H1 (cell line): ENCODE data around the gene MST1R. TPM values are rescaled to one million over a fixed set of nuclear protein-coding genes. Genes with fewer than 3 reads are reported as not detected.
A peak's percentile ranks its signal among the peaks of the same experiment; 100 is the strongest.

Experiments used
- ASH2L ChIP-seq: fragments of 200-600, 300-600 bp; sonication (generic); IDR thresholded peaks from one replicate; pipeline ENCODE4 v1.7.1; 2017; ENCODE audit warnings: low read length
- BACH1 ChIP-seq: IDR thresholded peaks from 2 replicates; pipeline ENCODE4 v1.6.1; 2012; ENCODE audit warnings: low read length, improper control_type of control experiment
- BRCA1 ChIP-seq: IDR thresholded peaks from 2 replicates; pipeline ENCODE4 v1.6.1; 2012; ENCODE audit warnings: low read depth, low read length, improper control_type of control experiment
- CEBPB ChIP-seq: IDR thresholded peaks from 2 replicates; pipeline ENCODE4 v1.6.1; 2012; ENCODE audit warnings: low read depth, low read length
- CREB1 ChIP-seq: IDR thresholded peaks from 2 replicates; pipeline ENCODE4 v1.6.1; 2012; ENCODE audit warnings: inconsistent platforms
- EGR1 ChIP-seq: IDR thresholded peaks from 2 replicates; pipeline ENCODE4 v1.6.1; 2011; ENCODE audit warnings: low read depth, low read length, borderline replicate concordance
- EZH2 ChIP-seq: fragments of 200-600 bp; sonication (generic); IDR thresholded peaks from 2 replicates; pipeline ENCODE4 v1.7.1; 2012; ENCODE audit warnings: low read depth, mild to moderate bottlenecking, moderate library complexity, low read length, inconsistent platforms; ENCODE audit not compliant: severe bottlenecking
- FOSL1 ChIP-seq: IDR thresholded peaks from 2 replicates; pipeline ENCODE4 v1.6.1; 2011; ENCODE audit warnings: mild to moderate bottlenecking, low read depth, low read length, moderate library complexity; ENCODE audit not compliant: insufficient read depth
- GABPA ChIP-seq: IDR thresholded peaks from 2 replicates; pipeline ENCODE4 v1.6.1; 2011; ENCODE audit warnings: mild to moderate bottlenecking, low read length, moderate library complexity, borderline replicate concordance; ENCODE audit not compliant: insufficient read depth
- GTF2F1 ChIP-seq: IDR thresholded peaks from 2 replicates; pipeline ENCODE4 v1.6.1; 2012; ENCODE audit warnings: low read depth, low read length, improper control_type of control experiment, borderline replicate concordance
- JUND ChIP-seq: IDR thresholded peaks from 2 replicates; pipeline ENCODE4 v1.6.1; 2011; ENCODE audit warnings: mild to moderate bottlenecking, improper control_type of control experiment, low read length
- KDM1A ChIP-seq: fragments of 200-600, 300-600 bp; sonication (generic); IDR thresholded peaks from 2 replicates; pipeline ENCODE4 v1.7.1; 2016; ENCODE audit warnings: mild to moderate bottlenecking, low read length, borderline replicate concordance
- KDM4A ChIP-seq: IDR thresholded peaks from one replicate; pipeline ENCODE4 v1.7.1; 2012; ENCODE audit warnings: low read depth, mild to moderate bottlenecking, moderate library complexity, low read length, inconsistent platforms; ENCODE audit not compliant: severe bottlenecking
- MAFK ChIP-seq: IDR thresholded peaks from 2 replicates; pipeline ENCODE4 v1.6.1; 2012; ENCODE audit warnings: low read depth, mild to moderate bottlenecking, improper control_type of control experiment, low read length
- MAX ChIP-seq: IDR thresholded peaks from 2 replicates; pipeline ENCODE4 v1.6.1; 2012; ENCODE audit warnings: inconsistent platforms
- POLR2A ChIP-seq, 2 experiments: IDR thresholded peaks; 1 replicate in 1 of 2; 2 replicates in 1 of 2; pipeline ENCODE4 v1.6.1; 2011; ENCODE audit warnings: low read depth in 2 of 2, low read length in 2 of 2, mild to moderate bottlenecking in 2 of 2; ENCODE audit errors: control extremely low read depth in 1 of 2
- POLR2AphosphoS5 ChIP-seq: IDR thresholded peaks from 2 replicates; pipeline ENCODE4 v1.6.1; 2011; ENCODE audit warnings: low read depth, low read length
- RBBP5 ChIP-seq: IDR thresholded peaks from 2 replicates; pipeline ENCODE4 v1.7.1; 2012; ENCODE audit warnings: low read depth, mild to moderate bottlenecking, inconsistent platforms, low read length, moderate library complexity, borderline replicate concordance
- SAP30 ChIP-seq: fragments of 300-600 bp; sonication (generic); IDR thresholded peaks from 2 replicates; pipeline ENCODE4 v1.7.1; 2012; ENCODE audit warnings: low read length, moderate library complexity, mild to moderate bottlenecking, inconsistent platforms; ENCODE audit not compliant: insufficient read depth, insufficient replicate concordance
- SIX5 ChIP-seq: IDR thresholded peaks from 2 replicates; pipeline ENCODE4 v1.6.1; 2011; ENCODE audit warnings: mild to moderate bottlenecking, low read depth, low read length
- SP2 ChIP-seq: IDR thresholded peaks from 2 replicates; pipeline ENCODE4 v1.6.1; 2012; ENCODE audit warnings: mild to moderate bottlenecking, low read length, inconsistent platforms
- SRF ChIP-seq: IDR thresholded peaks from 2 replicates; pipeline ENCODE4 v1.6.1; 2011; ENCODE audit warnings: mild to moderate bottlenecking, low read depth, low read length, moderate library complexity
- TCF12 ChIP-seq: IDR thresholded peaks from 2 replicates; pipeline ENCODE4 v1.6.1; 2011; ENCODE audit warnings: low read depth, mild to moderate bottlenecking, low read length
- TEAD4 ChIP-seq: IDR thresholded peaks from 2 replicates; pipeline ENCODE4 v1.6.1; 2012; ENCODE audit warnings: low read depth, low read length, inconsistent platforms, mixed read lengths
- USF2 ChIP-seq: IDR thresholded peaks from 2 replicates; pipeline ENCODE4 v1.6.1; 2011; ENCODE audit warnings: low read length, improper control_type of control experiment
- polyA plus RNA-seq, 7 experiments: library from polyadenylated mRNA; depleted of rRNA in 3 of 7; stranded (reverse) in 5 of 7; unstranded in 2 of 7; fragments of >200 nt in 5 of 7; fragments of 200-250 nt in 2 of 7; gene quantifications; 1 replicate in 5 of 7; 2 replicates in 1 of 7; 4 replicates in 1 of 7; pipeline versions ENCODE4 v1.2.1 to v1.2.3, GENCODE V29; 2011 to 2013; ENCODE audit warnings: missing spikeins in 2 of 7, mixed read lengths in 2 of 7
- total RNA-seq: library from RNA; stranded (reverse); fragmentation: NEBNext Ultra II Directional; extraction: Animal tissue kit (Norgen Biotek cat#: 25700); gene quantifications from 2 replicates; pipeline ENCODE4 v1.2.1, GENCODE V29; 2021

The MST1R gene
- total and polyA plus RNA-seq, 2 of the 8 experiments (the other 6 are each of a cell fraction or from before 2014, with no cell fraction given) = 4.8 to 7.6 TPM

GRCh38 chr3:49856181-49857005 is 47.3 kb downstream of the MST1R start, which contains the start of gene TRAIP (continued):
- no peak for TF ChIP-seq CEBPB
- TF ChIP-seq MAFK = no peak
- TF ChIP-seq GABPA = peak; percentile 90
- TF ChIP-seq FOSL1 = no peak
- TF ChIP-seq BRCA1 = no peak
- TF ChIP-seq SRF = no peak
- peak; percentile 31; the same call in 1 of the 2 replicates for TF ChIP-seq SP2
- TF ChIP-seq USF2 = no peak
- peak; percentile 68 for TF ChIP-seq ASH2L
- 0 out of 2 replicates have a peak, but pooled peaks have one; percentile 21 for TF ChIP-seq GTF2F1
- no peak for TF ChIP-seq BACH1
- no peak for TF ChIP-seq SIX5
- peak in 1 of 2 experiments; percentile 91; a peak in 2 of 3 replicates for TF ChIP-seq POLR2A (IDR thresholded peaks at IDR 0.05; ENCODE audit: control extremely low read depth in 1 of 2, low read depth in 2 of 2, low read length in 2 of 2)
- peak; percentile 82 for TF ChIP-seq CREB1
- no peak for TF ChIP-seq KDM1A
- peak; percentile 56; the same call in 1 of the 2 replicates for TF ChIP-seq EGR1
- TF ChIP-seq RBBP5 = no peak; the same call in 1 of the 2 replicates
- no peak for TF ChIP-seq TCF12
- TF ChIP-seq JUND = no peak
- no peak for TF ChIP-seq TEAD4
- peak; percentile 73 for TF ChIP-seq MAX
- TF ChIP-seq EZH2 = no peak
- peak; percentile 88 for TF ChIP-seq POLR2AphosphoS5
- TF ChIP-seq SAP30 = peak; percentile 85
- peak; percentile 72 for TF ChIP-seq KDM4A
